SK-N-SH (cell line): Measurements from ENCODE around the gene DNAJB4. TPM values are rescaled to one million over a fixed set of nuclear protein-coding genes. Genes with fewer than 3 reads are reported as not detected.

Source experiments
- CTCF ChIA-PET: fragments of 300-600, 350-600 bp; formaldehyde crosslinking; extraction: SDS; loops from one replicate; lab custom pipeline; 2021; lab: Yijun Ruan, JAX
- POLR2A ChIA-PET: fragments of 350-600 bp; sonication (Branson Sonifier 250); formaldehyde crosslinking; extraction: SDS; loops from one replicate; lab custom pipeline; 2020; ENCODE audit warnings: antibody characterized with exemption, inconsistent platforms; lab: Yijun Ruan, JAX
- DNase-seq: peaks from one replicate; pipeline ENCODE4 v3.0.0; 2012
- H2AFZ ChIP-seq: fragments of 200-600 bp; sonication (generic); 2 replicates; pipeline ENCODE4 v1.8.1; 2016; ENCODE audit warnings: antibody characterized with exemption, mild to moderate bottlenecking, low read depth
- H3F3A ChIP-seq: fragments of 200-600 bp; sonication (generic); replicated peaks from 2 replicates; pipeline ENCODE3; 2016; ENCODE audit warnings: antibody characterized with exemption, mild to moderate bottlenecking; ENCODE audit not compliant: insufficient read depth
- H3K27ac ChIP-seq, 2 experiments: fragments of 200-500 bp in 1 of 2; fragments of 200-600 bp in 1 of 2; sonication (Bioruptor generic) in 1 of 2; sonication (generic), shearing (Covaris generic) in 1 of 2; 2 replicates each; pipeline versions ENCODE4 v1.5.1 to v1.6.1; 2014 to 2016; ENCODE audit warnings: low read depth in 2 of 2, inconsistent platforms in 1 of 2, low read length in 1 of 2, mild to moderate bottlenecking in 1 of 2, mixed read lengths in 1 of 2
- H3K27me3 ChIP-seq: fragments of 200-600 bp; sonication (generic), shearing (Covaris generic); 2 replicates; pipeline ENCODE4 v1.6.1; 2016; ENCODE audit warnings: mixed run types; ENCODE audit not compliant: insufficient read depth
- H3K36me3 ChIP-seq, 2 experiments: fragments of 200-500 bp in 1 of 2; fragments of 200-600 bp in 1 of 2; sonication (Bioruptor generic) in 1 of 2; sonication (generic) in 1 of 2; replicated peaks in 1 of 2; 2 replicates each; pipeline versions ENCODE3 to v1.5.1; 2014 to 2016; ENCODE audit warnings: low read length in 1 of 2, mild to moderate bottlenecking in 1 of 2; ENCODE audit not compliant: insufficient read depth in 2 of 2, control insufficient read depth in 1 of 2
- H3K4me1 ChIP-seq, 2 experiments: fragments of 200-500 bp in 1 of 2; fragments of 200-600 bp in 1 of 2; sonication (Bioruptor generic) in 1 of 2; sonication (generic), shearing (Covaris generic) in 1 of 2; 2 replicates each; pipeline versions ENCODE4 v1.5.1 to v1.6.1; 2014 to 2016; ENCODE audit warnings: low read depth in 1 of 2, low read length in 1 of 2, mixed run types in 1 of 2; ENCODE audit not compliant: insufficient read depth in 2 of 2, control insufficient read depth in 1 of 2
- H3K4me2 ChIP-seq: fragments of 200-600 bp; sonication (generic), shearing (Covaris generic); 2 replicates; pipeline ENCODE4 v1.6.1; 2017; ENCODE audit warnings: mixed run types
- H3K4me3 ChIP-seq, 2 experiments: fragments of 200-500 bp in 1 of 2; fragments of 200-600 bp in 1 of 2; sonication (Bioruptor generic) in 1 of 2; sonication (generic), shearing (Covaris generic) in 1 of 2; 2 replicates each; pipeline versions ENCODE4 v1.5.1 to v1.8.1; 2014 to 2016; ENCODE audit warnings: low read depth in 2 of 2, inconsistent platforms in 1 of 2, low read length in 1 of 2, mild to moderate bottlenecking in 1 of 2, mixed read lengths in 1 of 2, moderate library complexity in 1 of 2
- H3K79me2 ChIP-seq: fragments of 200-600 bp; sonication (generic); 2 replicates; pipeline ENCODE4 v1.8.1; 2017; ENCODE audit warnings: mild to moderate bottlenecking; ENCODE audit not compliant: insufficient read depth
- H3K9ac ChIP-seq: fragments of 200-600 bp; sonication (generic); 2 replicates; pipeline ENCODE4 v1.6.1; 2017; ENCODE audit warnings: mixed run types
- H3K9me2 ChIP-seq: fragments of 200-600 bp; sonication (generic); 2 replicates; pipeline ENCODE4 v1.6.1; 2017; ENCODE audit warnings: mixed run types
- H3K9me3 ChIP-seq: fragments of 200-600 bp; sonication (generic); 2 replicates; pipeline ENCODE4 v1.6.1; 2017; ENCODE audit warnings: mixed run types, mild to moderate bottlenecking, moderate library complexity
- H4K20me1 ChIP-seq: fragments of 200-600 bp; sonication (generic); 2 replicates; pipeline ENCODE4 v1.6.1; 2017; ENCODE audit warnings: mild to moderate bottlenecking, mixed run types; ENCODE audit not compliant: insufficient read depth
- CHD2 ChIP-seq: fragments of 150-350 bp; IDR thresholded peaks from 2 replicates; pipeline ENCODE4 v1.6.1; 2018; ENCODE audit warnings: low read length; ENCODE audit not compliant: partially characterized antibody
- ELF1 ChIP-seq: IDR thresholded peaks from 2 replicates; pipeline ENCODE4 v1.4.0; 2012
- EZH2phosphoT487 ChIP-seq: fragments of 200-600 bp; sonication (generic); IDR thresholded peaks from 2 replicates; pipeline ENCODE4 v1.6.1; 2017; ENCODE audit warnings: low read depth, mixed run types, mild to moderate bottlenecking, antibody characterized with exemption, moderate library complexity, borderline replicate concordance
- MEF2A ChIP-seq: IDR thresholded peaks from 2 replicates; pipeline ENCODE4 v1.4.0; 2012; ENCODE audit warnings: low read depth, borderline replicate concordance
- POLR2AphosphoS5 ChIP-seq: IDR thresholded peaks from 2 replicates; pipeline ENCODE4 v1.6.1; 2012; ENCODE audit warnings: low read depth, low read length
- RAD21 ChIP-seq: IDR thresholded peaks from 2 replicates; pipeline ENCODE4 v1.6.1; 2012; ENCODE audit warnings: mild to moderate bottlenecking, low read length
- RFX5 ChIP-seq: IDR thresholded peaks from 2 replicates; pipeline ENCODE4 v1.6.1; 2012; ENCODE audit warnings: mild to moderate bottlenecking, improper control_type of control experiment, low read length
- RXRA ChIP-seq: IDR thresholded peaks from 2 replicates; pipeline ENCODE4 v1.4.0; 2012; ENCODE audit warnings: low read depth, mild to moderate bottlenecking, borderline replicate concordance
- SIN3A ChIP-seq: IDR thresholded peaks from 2 replicates; pipeline ENCODE4 v1.6.1; 2012; ENCODE audit warnings: low read depth, mild to moderate bottlenecking, low read length, moderate library complexity, borderline replicate concordance
- SMC3 ChIP-seq: IDR thresholded peaks from 2 replicates; pipeline ENCODE4 v1.6.1; 2012; ENCODE audit warnings: low read depth, low read length, improper control_type of control experiment
- YY1 ChIP-seq: IDR thresholded peaks from 2 replicates; pipeline ENCODE4 v1.4.0; 2012; ENCODE audit warnings: low read depth, mild to moderate bottlenecking
- WGBS: methylation state at CpG from one replicate; pipeline ENCODE4 v1.1.6; 2017; ENCODE audit warnings: low lambda C conversion rate; 5-methylcytosine and 5-hydroxymethylcytosine counted together
- polyA plus RNA-seq, 3 experiments: library from polyadenylated mRNA; depleted of rRNA; stranded (reverse); fragments of >200 nt; gene quantifications; 2 replicates each; pipeline ENCODE4 v1.2.3, GENCODE V29; 2012
- TF ChIP-seq, protein P1 (sequence below): fragments of 150-350 bp; IDR thresholded peaks from 2 replicates; pipeline ENCODE4 v1.6.1; 2017; ENCODE audit warnings: antibody characterized with exemption, low read length, low read depth, borderline replicate concordance
- TF ChIP-seq, protein P2 (sequence below): fragments of 150-350 bp; IDR thresholded peaks from 2 replicates; pipeline ENCODE4 v1.6.1; 2016; ENCODE audit warnings: mild to moderate bottlenecking, low read depth, low read length
- TF ChIP-seq, protein P3 (sequence below): IDR thresholded peaks from 2 replicates; pipeline ENCODE4; 2012
- TF ChIP-seq, protein P4 (sequence below): IDR thresholded peaks from 2 replicates; pipeline ENCODE4 v1.4.0; 2012; ENCODE audit warnings: low read depth, borderline replicate concordance

The DNAJB4 gene
- polyA plus RNA-seq, 1 of the 3 experiments (the other 2 are of a cell fraction) = 13.5 TPM

DNA sequence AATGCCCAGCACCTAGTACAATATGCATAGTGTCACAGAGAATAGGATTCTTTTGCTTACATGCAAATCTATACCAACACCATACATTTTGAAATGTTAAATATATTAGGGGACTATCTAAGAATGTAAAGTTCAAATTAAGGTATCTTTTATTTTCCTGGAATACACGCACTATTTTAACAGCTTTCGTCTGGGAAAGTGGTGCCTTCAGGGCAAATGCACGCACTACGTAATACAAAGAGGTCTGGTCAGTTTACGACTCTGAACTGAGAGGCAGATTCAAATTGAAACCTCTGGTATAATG lies 26.8 kb upstream of the DNAJB4 start (continued):
- TF ChIP-seq, protein P1, sequence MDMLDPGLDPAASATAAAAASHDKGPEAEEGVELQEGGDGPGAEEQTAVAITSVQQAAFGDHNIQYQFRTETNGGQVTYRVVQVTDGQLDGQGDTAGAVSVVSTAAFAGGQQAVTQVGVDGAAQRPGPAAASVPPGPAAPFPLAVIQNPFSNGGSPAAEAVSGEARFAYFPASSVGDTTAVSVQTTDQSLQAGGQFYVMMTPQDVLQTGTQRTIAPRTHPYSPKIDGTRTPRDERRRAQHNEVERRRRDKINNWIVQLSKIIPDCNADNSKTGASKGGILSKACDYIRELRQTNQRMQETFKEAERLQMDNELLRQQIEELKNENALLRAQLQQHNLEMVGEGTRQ = no peak
- TF ChIP-seq RAD21 (no peak), ELF1 (no peak), EZH2phosphoT487 (no peak), SMC3 (no peak), RFX5 (no peak)
- TF ChIP-seq, protein P2, sequence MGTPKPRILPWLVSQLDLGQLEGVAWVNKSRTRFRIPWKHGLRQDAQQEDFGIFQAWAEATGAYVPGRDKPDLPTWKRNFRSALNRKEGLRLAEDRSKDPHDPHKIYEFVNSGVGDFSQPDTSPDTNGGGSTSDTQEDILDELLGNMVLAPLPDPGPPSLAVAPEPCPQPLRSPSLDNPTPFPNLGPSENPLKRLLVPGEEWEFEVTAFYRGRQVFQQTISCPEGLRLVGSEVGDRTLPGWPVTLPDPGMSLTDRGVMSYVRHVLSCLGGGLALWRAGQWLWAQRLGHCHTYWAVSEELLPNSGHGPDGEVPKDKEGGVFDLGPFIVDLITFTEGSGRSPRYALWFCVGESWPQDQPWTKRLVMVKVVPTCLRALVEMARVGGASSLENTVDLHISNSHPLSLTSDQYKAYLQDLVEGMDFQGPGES = no peak

DNA sequence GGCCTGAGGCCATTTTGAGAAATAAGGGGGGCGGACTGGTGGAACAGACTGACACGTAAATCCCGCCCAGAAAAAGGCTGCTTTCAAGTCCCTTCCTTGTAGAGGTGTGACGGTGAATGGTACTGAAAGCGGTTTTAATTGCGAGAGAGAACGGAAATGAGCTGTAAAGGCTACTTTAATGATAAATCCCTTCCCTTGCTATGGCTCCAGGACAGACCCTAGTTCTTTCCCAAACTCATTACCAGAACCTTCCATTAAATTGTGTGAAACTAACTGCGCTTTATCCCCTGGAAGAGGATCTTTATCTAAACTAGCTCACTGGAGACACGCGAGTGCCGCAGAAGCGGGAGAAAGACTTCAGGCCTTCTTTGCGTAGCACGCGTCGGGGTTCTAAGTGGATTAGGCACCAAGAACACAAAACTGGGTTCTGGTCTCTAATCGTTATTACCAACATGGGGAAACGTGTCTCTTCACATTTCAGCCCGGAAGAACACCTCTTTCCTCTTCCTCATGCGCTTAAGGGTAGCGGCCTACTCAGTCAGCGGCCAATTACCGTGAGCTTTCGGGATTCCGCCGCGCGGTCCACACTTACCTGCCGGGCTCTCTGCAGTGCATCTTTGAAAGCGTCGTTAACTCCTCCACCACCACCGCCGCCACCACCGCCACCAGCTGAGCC lies 26.3 kb upstream of the DNAJB4 start:
- Histone ChIP-seq H2AFZ (peak overlapping the region; percentile 14; the same call in 1 of the 2 replicates), H3K9ac (peak overlapping the region; percentile 100), H3F3A (peaks cover 22% of the 10 kb centered on the region), H3K27ac (peak overlapping the region; percentile 96 to 99), H3K4me2 (peak overlapping the region; percentile 87), H3K27me3 (no peaks in the 10 kb centered on the region), H3K9me3 (no peaks in the 10 kb centered on the region), H3K4me3 (peak overlapping the region; percentile 88 to 91), H3K36me3 (peaks cover 11 to 43% of the 10 kb centered on the region in 2 experiments), H4K20me1 (peaks cover 47% of the 10 kb centered on the region), H3K4me1 (peaks cover 9 to 14% of the 10 kb centered on the region in 2 experiments), H3K79me2 (peaks cover 94% of the 10 kb centered on the region), H3K9me2 (no peaks in the 10 kb centered on the region)
- CTCF ChIA-PET = interaction anchor here (1.0 kb wide), 2 partner anchors 58 to 136 kb away, joined by 3 to 4 read pairs; no protein-coding TSS in a partner anchor
- WGBS = under 1% methylated on average over 34 of the region's 34 CpGs
- peak; percentile 74; the same call in 1 of the 2 replicates for TF ChIP-seq YY1
- peak; percentile 81 for TF ChIP-seq SIN3A
- peak; percentile 68; the same call in 1 of the 2 replicates for TF ChIP-seq POLR2AphosphoS5
- TF ChIP-seq CHD2 = peak; percentile 82
- TF ChIP-seq, protein P3, sequence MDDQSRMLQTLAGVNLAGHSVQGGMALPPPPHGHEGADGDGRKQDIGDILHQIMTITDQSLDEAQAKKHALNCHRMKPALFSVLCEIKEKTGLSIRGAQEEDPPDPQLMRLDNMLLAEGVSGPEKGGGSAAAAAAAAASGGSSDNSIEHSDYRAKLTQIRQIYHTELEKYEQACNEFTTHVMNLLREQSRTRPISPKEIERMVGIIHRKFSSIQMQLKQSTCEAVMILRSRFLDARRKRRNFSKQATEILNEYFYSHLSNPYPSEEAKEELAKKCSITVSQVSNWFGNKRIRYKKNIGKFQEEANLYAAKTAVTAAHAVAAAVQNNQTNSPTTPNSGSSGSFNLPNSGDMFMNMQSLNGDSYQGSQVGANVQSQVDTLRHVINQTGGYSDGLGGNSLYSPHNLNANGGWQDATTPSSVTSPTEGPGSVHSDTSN = peak; percentile 40; the same call in 1 of the 2 replicates
- TF ChIP-seq MEF2A = no peak
- TF ChIP-seq RXRA = no peak
- no peak for TF ChIP-seq ELF1
- TF ChIP-seq, protein P4, sequence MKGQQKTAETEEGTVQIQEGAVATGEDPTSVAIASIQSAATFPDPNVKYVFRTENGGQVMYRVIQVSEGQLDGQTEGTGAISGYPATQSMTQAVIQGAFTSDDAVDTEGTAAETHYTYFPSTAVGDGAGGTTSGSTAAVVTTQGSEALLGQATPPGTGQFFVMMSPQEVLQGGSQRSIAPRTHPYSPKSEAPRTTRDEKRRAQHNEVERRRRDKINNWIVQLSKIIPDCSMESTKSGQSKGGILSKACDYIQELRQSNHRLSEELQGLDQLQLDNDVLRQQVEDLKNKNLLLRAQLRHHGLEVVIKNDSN = no peak
- peak; percentile 74 for DNase-seq
- POLR2A ChIA-PET = interaction anchor here (0.7 to 1.9 kb wide), 8 partner anchors 10 to 949 kb away, joined by 3 to 26 read pairs (median 4); partner anchors contain the start of genes DNAJB4 and MIGA1
